A204.1 (cell line): ENCODE measurements around the gene LRP10.

Experiments
- FAIRE-seq: peaks from 2 replicates; lab custom pipeline; 2012; peaks lifted over from hg19 to GRCh38; lab: Jason Lieb, UNC

Gene LRP10

DNA sequence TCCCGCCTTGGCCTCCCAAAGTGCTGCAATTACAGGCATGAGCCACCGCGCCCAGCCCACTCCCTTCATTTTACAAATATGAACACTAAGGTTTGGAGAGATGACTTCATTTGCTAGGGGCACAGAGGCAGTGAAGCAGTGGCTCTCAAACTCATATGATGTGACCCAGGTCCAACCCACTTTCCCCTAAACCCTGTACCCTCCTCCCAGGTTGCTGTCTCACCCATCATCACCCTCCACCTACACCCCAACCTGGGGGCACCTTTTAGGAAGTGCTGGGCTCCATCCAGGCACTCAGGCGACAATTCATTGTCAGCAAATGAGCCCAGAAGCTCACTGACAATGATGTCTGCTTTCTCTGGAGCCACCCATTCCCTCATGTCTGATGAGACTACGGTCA is 52.2 kb downstream of the LRP10 start:
- FAIRE-seq: no peak

DNA sequence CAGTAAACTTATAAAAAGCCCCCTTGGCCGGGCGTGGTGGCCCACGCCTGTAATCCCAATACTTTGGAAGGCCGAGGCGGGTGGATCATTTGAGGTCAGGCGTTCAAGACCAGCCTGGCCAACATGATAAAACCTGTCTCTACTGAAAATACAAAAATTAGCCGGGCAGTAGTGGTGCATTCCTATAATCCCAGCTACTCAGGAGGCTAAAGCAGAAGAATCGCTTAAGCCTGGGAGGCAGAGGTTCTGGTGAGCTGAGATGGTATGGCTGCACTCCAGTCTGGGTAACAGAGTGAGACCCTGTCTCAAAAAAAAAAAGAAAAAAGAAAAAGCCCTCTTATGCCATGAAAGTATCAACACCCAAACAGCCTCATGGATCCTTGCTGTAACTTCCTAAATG is 54.0 kb downstream of the LRP10 start:
- FAIRE-seq: no peak

DNA sequence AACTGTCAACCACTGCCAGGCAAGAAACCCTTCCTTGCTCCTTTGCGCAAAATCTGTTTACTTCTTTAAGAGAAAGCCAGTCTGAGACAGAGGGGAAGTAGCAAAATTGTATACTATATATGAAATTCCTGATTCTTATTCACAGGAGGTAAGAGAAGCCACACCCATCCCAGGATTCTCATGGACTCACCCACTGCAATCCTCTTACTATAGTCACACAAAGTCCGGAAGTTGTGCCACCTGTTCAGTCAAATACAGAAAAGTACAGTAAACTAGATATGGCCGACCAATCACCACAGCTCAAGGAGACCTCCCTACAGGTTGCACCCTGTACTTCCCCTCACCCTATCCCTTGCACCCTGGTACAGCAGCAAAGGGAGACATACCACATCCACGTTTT is 54.8 kb downstream of the LRP10 start:
- FAIRE-seq: no peak

DNA sequence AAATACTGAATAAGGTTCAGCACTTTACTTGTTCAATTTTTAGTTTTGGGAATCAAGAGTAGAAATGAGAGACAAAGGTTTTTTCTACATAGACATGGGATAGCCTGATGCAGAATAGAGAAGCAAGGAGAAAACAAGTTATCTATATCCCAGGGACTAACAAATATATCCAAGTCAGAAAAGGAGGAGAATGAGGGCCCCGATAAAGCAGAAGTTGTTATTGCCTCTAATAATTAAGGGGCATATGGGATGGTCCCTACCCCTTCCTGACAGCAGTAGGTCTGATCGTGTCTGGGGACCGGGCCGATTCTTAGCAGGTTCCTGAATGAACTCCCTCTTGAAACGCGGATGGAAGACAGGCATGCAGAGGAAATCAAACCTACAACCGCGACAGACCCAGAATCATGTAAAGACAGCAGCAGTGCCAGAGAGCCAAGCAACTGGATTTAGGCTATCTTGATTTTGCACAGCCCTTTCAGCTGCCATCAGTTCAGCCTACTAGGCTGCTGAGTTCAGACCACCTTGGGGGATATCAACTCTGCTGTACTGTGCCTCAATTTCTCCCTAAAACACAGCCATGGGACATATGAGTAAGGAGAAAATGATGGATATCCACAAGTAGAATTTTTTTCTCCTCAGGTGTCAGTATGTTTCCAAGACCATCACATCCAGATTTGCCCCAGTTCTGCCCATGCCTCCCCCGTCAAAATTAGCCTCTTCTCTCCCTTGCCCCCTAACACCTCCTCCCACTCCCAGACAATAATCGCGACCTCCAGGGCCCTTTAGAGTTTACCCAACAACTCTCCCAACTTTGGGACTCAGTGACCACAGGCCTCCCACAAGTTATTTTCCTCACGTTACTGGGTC is 56.9 kb downstream of the LRP10 start:
- FAIRE-seq: no peak

DNA sequence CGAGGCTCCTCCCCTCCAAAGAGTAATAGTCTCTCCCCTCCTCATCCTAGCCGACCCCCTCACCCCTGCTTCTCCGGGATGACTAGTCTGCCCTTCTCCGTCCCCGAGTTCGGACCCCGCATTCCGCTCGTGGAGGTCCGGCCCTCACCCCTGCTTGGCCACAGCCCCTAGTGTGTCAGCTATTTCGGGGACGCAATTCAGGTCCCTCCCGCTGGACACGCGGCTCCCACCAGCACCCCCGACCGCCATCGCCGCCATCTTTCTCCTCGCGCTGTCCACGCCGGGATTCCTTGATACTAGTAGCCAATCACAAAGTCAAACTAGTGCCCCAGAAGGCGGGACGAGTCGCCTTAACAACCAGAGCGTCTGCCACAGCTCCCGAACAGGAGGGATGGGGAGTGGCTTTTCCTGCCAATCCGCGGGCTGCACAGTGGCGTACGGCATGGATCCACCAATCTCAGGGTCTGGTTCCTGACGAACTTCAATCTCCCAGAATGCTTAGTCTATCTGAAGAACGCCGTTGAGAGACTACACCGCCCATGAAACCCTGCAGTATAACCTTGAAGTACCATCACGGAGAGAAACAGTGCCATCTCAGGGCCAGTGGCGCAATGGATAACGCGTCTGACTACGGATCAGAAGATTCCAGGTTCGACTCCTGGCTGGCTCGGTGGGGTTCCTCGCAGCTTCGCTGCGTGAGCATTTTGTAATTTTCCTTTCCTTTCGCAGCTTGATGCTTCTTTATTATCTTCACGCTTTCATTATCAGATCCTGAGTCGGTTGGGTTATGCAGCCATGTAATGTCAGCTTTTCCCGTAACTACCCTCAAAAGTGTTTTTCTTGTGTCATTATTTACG is 57.8 kb downstream of the LRP10 start, which contains the start of gene PRMT5:
Gene PRMT5, minus strand, starts transcription at position 273 of the 857 bp plus-strand sequence. Its CDS starts 15 bp downstream, at position 258.
- peak; percentile 98 for FAIRE-seq

DNA sequence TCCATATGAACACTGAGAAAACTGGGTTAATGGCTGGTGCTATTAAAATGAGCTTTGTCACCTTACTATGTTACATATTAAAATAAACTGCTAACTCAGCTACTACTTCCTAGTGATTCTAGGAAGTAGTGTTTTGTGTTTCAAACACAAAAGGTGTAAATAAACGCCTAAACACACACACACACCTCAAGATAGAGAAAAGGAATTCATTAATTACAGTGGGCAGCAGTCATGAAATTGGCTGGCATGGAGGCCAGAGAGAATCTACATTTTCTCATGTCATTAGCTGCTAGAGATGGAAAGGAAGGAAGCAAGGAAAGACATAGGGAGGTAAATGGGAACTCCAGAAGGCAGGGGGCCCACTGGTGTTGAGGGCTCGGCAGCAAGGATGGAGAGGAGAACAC is 58.4 kb downstream of the LRP10 start:
- no peak for FAIRE-seq
